ENCODE measurements around the gene MESP1. TPM values are rescaled to one million over a fixed set of nuclear protein-coding genes. Genes with fewer than 3 reads are reported as not detected.

MESP1 gene
- total and polyA plus RNA-seq, 2 experiments from 2014 or later = 0.63 TPM; not detected in 1

GRCh38 chr15:89754361-89755154, 3.5 kb upstream of the MESP1 start:
- Histone ChIP-seq H3K27ac (no peak overlapping the region), H2AFZ (no peak overlapping the region), H3K9me3 (ENCODE audit: low read depth) (no peaks in the 10 kb centered on the region), H4K20me1 (ENCODE audit: insufficient read depth) (no peaks in the 10 kb centered on the region), H3F3A (ENCODE audit: insufficient read depth) (no peaks in the 10 kb centered on the region), H3K27me3 (replicated peaks; ENCODE audit: insufficient read depth) (peaks cover 3% of the 10 kb centered on the region; the same call in 1 of the 2 replicates), H3K36me3 (ENCODE audit: low read depth) (no peaks in the 10 kb centered on the region), H3K4me2 (ENCODE audit: unreplicated experiment) (no peak overlapping the region), H3K9ac (no peak overlapping the region), H3K4me3 (no peak overlapping the region), H3K4me1 (ENCODE audit: insufficient read depth) (no peaks in the 10 kb centered on the region), H3K79me2 (ENCODE audit: insufficient read depth) (no peaks in the 10 kb centered on the region), H3K9me2 (ENCODE audit: insufficient read depth) (no peaks in the 10 kb centered on the region)
- WGBS, 2 experiments (ENCODE audit: low coverage in 1 of 2, low lambda C conversion rate in 2 of 2, missing lambda C conversion rate in 2 of 2) = 66 to 72% methylated on average over 6 to 8 of the region's 8 CpGs
- DNase-seq = no peak
- in situ Hi-C loops (cut with MboI) = loop anchor here (5.0 to 25.0 kb wide), 2 partner anchors 123 to 308 kb away; no protein-coding TSS in a partner anchor
- TF ChIP-seq EZH2 (IDR thresholded peaks at IDR 0.05; ENCODE audit: insufficient read depth, poor library complexity, severe bottlenecking) (no peak), EZH2phosphoT487 (IDR thresholded peaks at IDR 0.05; ENCODE audit: insufficient read depth, low read depth) (no peak)

GRCh38 chr15:89753855-89754254, 2.8 kb upstream of the MESP1 start:
- Histone ChIP-seq H2AFZ (no peak overlapping the region), H3K9me3 (ENCODE audit: low read depth) (no peaks in the 10 kb centered on the region), H3K27ac (no peak overlapping the region), H3F3A (ENCODE audit: insufficient read depth) (no peaks in the 10 kb centered on the region), H3K36me3 (ENCODE audit: low read depth) (no peaks in the 10 kb centered on the region), H4K20me1 (ENCODE audit: insufficient read depth) (no peaks in the 10 kb centered on the region), H3K4me2 (ENCODE audit: unreplicated experiment) (no peak overlapping the region), H3K4me1 (ENCODE audit: insufficient read depth) (no peaks in the 10 kb centered on the region), H3K4me3 (no peak overlapping the region), H3K79me2 (ENCODE audit: insufficient read depth) (no peaks in the 10 kb centered on the region), H3K9me2 (ENCODE audit: insufficient read depth) (no peaks in the 10 kb centered on the region), H3K27me3 (replicated peaks; ENCODE audit: insufficient read depth) (peaks cover 5% of the 10 kb centered on the region; the same call in 1 of the 2 replicates), H3K9ac (no peak overlapping the region)
- 80 to 83% methylated on average over 7 of the region's 7 CpGs for WGBS, 2 experiments (ENCODE audit: low coverage in 1 of 2, low lambda C conversion rate in 2 of 2, missing lambda C conversion rate in 2 of 2)
- no peak for TF ChIP-seq EZH2 (IDR thresholded peaks at IDR 0.05; ENCODE audit: insufficient read depth, poor library complexity, severe bottlenecking)
- no peak for TF ChIP-seq EZH2phosphoT487 (IDR thresholded peaks at IDR 0.05; ENCODE audit: insufficient read depth, low read depth)
- in situ Hi-C loops (cut with MboI) = loop anchor here (5.0 to 25.0 kb wide), 2 partner anchors 123 to 308 kb away; no protein-coding TSS in a partner anchor
- DNase-seq = no peak

GRCh38 chr15:89751748-89752147, 699 bp upstream of the MESP1 start:
- peaks cover 11% of the 10 kb centered on the region; the same call in 1 of the 2 replicates for H3K27me3 ChIP-seq (replicated peaks; ENCODE audit: insufficient read depth)
- H3K4me3 ChIP-seq = no peak overlapping the region
- no peaks in the 10 kb centered on the region for H4K20me1 ChIP-seq (ENCODE audit: insufficient read depth)
- no peak overlapping the region for H2AFZ ChIP-seq
- no peak overlapping the region for H3K27ac ChIP-seq
- no peaks in the 10 kb centered on the region for H3K79me2 ChIP-seq (ENCODE audit: insufficient read depth)
- H3K36me3 ChIP-seq (ENCODE audit: low read depth) = no peaks in the 10 kb centered on the region
- WGBS, 2 experiments (ENCODE audit: low coverage in 1 of 2, low lambda C conversion rate in 2 of 2, missing lambda C conversion rate in 2 of 2) = 86 to 91% methylated on average over 5 of the region's 5 CpGs
- H3K9me3 ChIP-seq (ENCODE audit: low read depth) = no peaks in the 10 kb centered on the region
- in situ Hi-C loops (cut with MboI) = loop anchor here (5.0 to 25.0 kb wide), 2 partner anchors 126 to 311 kb away; no protein-coding TSS in a partner anchor
- H3F3A ChIP-seq (ENCODE audit: insufficient read depth) = no peaks in the 10 kb centered on the region
- no peak for TF ChIP-seq EZH2 (IDR thresholded peaks at IDR 0.05; ENCODE audit: insufficient read depth, poor library complexity, severe bottlenecking)
- no peak for TF ChIP-seq EZH2phosphoT487 (IDR thresholded peaks at IDR 0.05; ENCODE audit: insufficient read depth, low read depth)
- H3K4me2 ChIP-seq (ENCODE audit: unreplicated experiment) = no peak overlapping the region
- H3K9me2 ChIP-seq (ENCODE audit: insufficient read depth) = no peaks in the 10 kb centered on the region
- no peak overlapping the region for H3K9ac ChIP-seq
- H3K4me1 ChIP-seq (ENCODE audit: insufficient read depth) = no peaks in the 10 kb centered on the region
- no peak for DNase-seq

GRCh38 chr15:89749951-89750559, 994 bp downstream of the MESP1 start:
- peak overlapping the region; percentile 17; the same call in 1 of the 2 replicates for H3K9ac ChIP-seq
- no peaks in the 10 kb centered on the region for H3K36me3 ChIP-seq (ENCODE audit: low read depth)
- H3K9me2 ChIP-seq (ENCODE audit: insufficient read depth) = no peaks in the 10 kb centered on the region
- in situ Hi-C loops (cut with MboI) = loop anchor here (5.0 to 25.0 kb wide), 2 partner anchors 127 to 312 kb away; no protein-coding TSS in a partner anchor
- H3K27ac ChIP-seq = no peak overlapping the region
- H3K4me2 ChIP-seq (ENCODE audit: unreplicated experiment) = peak overlapping the region; percentile 60
- H3K4me3 ChIP-seq = peak overlapping the region; percentile 83
- no peaks in the 10 kb centered on the region for H3K4me1 ChIP-seq (ENCODE audit: insufficient read depth)
- H3F3A ChIP-seq (ENCODE audit: insufficient read depth) = no peaks in the 10 kb centered on the region
- no peak for DNase-seq
- WGBS, 2 experiments (ENCODE audit: low coverage in 1 of 2, low lambda C conversion rate in 2 of 2, missing lambda C conversion rate in 2 of 2) = 13 to 19% methylated on average over 22 to 41 of the region's 41 CpGs
- H4K20me1 ChIP-seq (ENCODE audit: insufficient read depth) = no peaks in the 10 kb centered on the region
- peaks cover 11% of the 10 kb centered on the region; the same call in 1 of the 2 replicates for H3K27me3 ChIP-seq (replicated peaks; ENCODE audit: insufficient read depth)
- no peaks in the 10 kb centered on the region for H3K79me2 ChIP-seq (ENCODE audit: insufficient read depth)
- TF ChIP-seq EZH2phosphoT487 (IDR thresholded peaks at IDR 0.05; ENCODE audit: insufficient read depth, low read depth) = no peak
- TF ChIP-seq EZH2 (IDR thresholded peaks at IDR 0.05; ENCODE audit: insufficient read depth, poor library complexity, severe bottlenecking) = no peak
- H3K9me3 ChIP-seq (ENCODE audit: low read depth) = no peaks in the 10 kb centered on the region
- peak overlapping the region; percentile 89 for H2AFZ ChIP-seq
